ENCODE measurements around the gene CISTR. TPM values are rescaled to one million over a fixed set of nuclear protein-coding genes. Genes with fewer than 3 reads are reported as not detected.

Gene CISTR
- total RNA-seq, 4 donors from 2014 or later: not detected

- peaks cover 63% of the 10 kb centered on the region for H3K27me3 ChIP-seq
- WGBS, 2 donors (ENCODE audit: low coverage in 1 of 2): 67% methylated on average over 2 of the region's 2 CpGs; no CpG with 5 or more reads in 1 of the 2 donors
These were observed 16.2 kb downstream of the CISTR start for GRCh38 chr12:53735556-53735955.

GRCh38 chr12:53734425-53734824 lies 17.4 kb downstream of the CISTR start:
- TF ChIP-seq CTCF (IDR thresholded peaks at IDR 0.05) (no peak), EP300 (IDR thresholded peaks at IDR 0.05; ENCODE audit: low read depth) (no peak), POLR2A (IDR thresholded peaks at IDR 0.05) (no peak), POLR2AphosphoS5 (IDR thresholded peaks at IDR 0.05) (no peak)
- Histone ChIP-seq H3K36me3 (no peaks in the 10 kb centered on the region), H3K9me3 (no peaks in the 10 kb centered on the region), H3K4me1 (peaks cover 3 to 13% (median 11%) of the 10 kb centered on the region in 4 donors), H3K27me3 (peaks cover 52% of the 10 kb centered on the region), H3K4me3 (no peak overlapping the region), H3K27ac (no peak overlapping the region)
- in situ Hi-C loops (cut with MboI; ENCODE audit: low pct_ligation_motif_present in 1 of 4, low pct_unique_long_range_greater_than_20kb in 1 of 4, low sequenced_read_pairs in 3 of 4) (no loop called here), intact Hi-C loops (cut with DNase I; ENCODE audit: low total_unique reads) (no loop called here)
- DNase-seq: no peak
- WGBS, 2 donors (ENCODE audit: low coverage in 1 of 2): 83 to 88% methylated on average over 9 of the region's 9 CpGs

More at GRCh38 chr12:53735556-53735955, 16.2 kb downstream of the CISTR start:
- DNase-seq: no peak
- in situ Hi-C loops (cut with MboI; ENCODE audit: low pct_ligation_motif_present in 1 of 4, low pct_unique_long_range_greater_than_20kb in 1 of 4, low sequenced_read_pairs in 3 of 4) (no loop called here), intact Hi-C loops (cut with DNase I; ENCODE audit: low total_unique reads) (no loop called here)
- Histone ChIP-seq H3K4me1 (peaks cover 5 to 20% (median 15%) of the 10 kb centered on the region in 4 donors), H3K9me3 (no peaks in the 10 kb centered on the region), H3K27ac (no peak overlapping the region), H3K36me3 (no peaks in the 10 kb centered on the region), H3K4me3 (no peak overlapping the region)
- no peak for TF ChIP-seq POLR2A (IDR thresholded peaks at IDR 0.05)
- no peak for TF ChIP-seq POLR2AphosphoS5 (IDR thresholded peaks at IDR 0.05)
- no peak for TF ChIP-seq EP300 (IDR thresholded peaks at IDR 0.05; ENCODE audit: low read depth)

GRCh38 chr12:53733807-53734200 lies 18.0 kb downstream of the CISTR start:
- 59 to 79% methylated on average over 5 of the region's 5 CpGs for WGBS, 2 donors (ENCODE audit: low coverage in 1 of 2)
- intact Hi-C loops (cut with DNase I; ENCODE audit: low total_unique reads) (no loop called here), in situ Hi-C loops (cut with MboI; ENCODE audit: low pct_ligation_motif_present in 1 of 4, low pct_unique_long_range_greater_than_20kb in 1 of 4, low sequenced_read_pairs in 3 of 4) (no loop called here)

GRCh38 chr12:53733051-53733806 lies 18.6 kb downstream of the CISTR start:
- 92 to 100% methylated on average over 1 to 2 of the region's 2 CpGs for WGBS, 2 donors (ENCODE audit: low coverage in 1 of 2)
- H3K27me3 ChIP-seq: peaks cover 40% of the 10 kb centered on the region

More at GRCh38 chr12:53733807-53734200, 18.0 kb downstream of the CISTR start:
- peaks cover 0 to 7% (median 6%) of the 10 kb centered on the region in 4 donors for H3K4me1 ChIP-seq
- H3K36me3 ChIP-seq: no peaks in the 10 kb centered on the region
- no peak overlapping the region for H3K27ac ChIP-seq
- H3K9me3 ChIP-seq: no peaks in the 10 kb centered on the region
- DNase-seq: no peak
- H3K27me3 ChIP-seq: peaks cover 46% of the 10 kb centered on the region
- no peak for TF ChIP-seq POLR2A (IDR thresholded peaks at IDR 0.05)
- no peak for TF ChIP-seq POLR2AphosphoS5 (IDR thresholded peaks at IDR 0.05)
- no peak for TF ChIP-seq EP300 (IDR thresholded peaks at IDR 0.05; ENCODE audit: low read depth)
- TF ChIP-seq CTCF (IDR thresholded peaks at IDR 0.05): no peak
- no peak overlapping the region for H3K4me3 ChIP-seq

More at GRCh38 chr12:53733051-53733806, 18.6 kb downstream of the CISTR start:
- Histone ChIP-seq H3K27ac (no peak overlapping the region), H3K9me3 (no peaks in the 10 kb centered on the region), H3K36me3 (no peaks in the 10 kb centered on the region), H3K4me1 (peaks cover 0 to 1% (median under 1%) of the 10 kb centered on the region in 4 donors), H3K4me3 (no peak overlapping the region)
- TF ChIP-seq CTCF (IDR thresholded peaks at IDR 0.05) (no peak), EP300 (IDR thresholded peaks at IDR 0.05; ENCODE audit: low read depth) (no peak), POLR2AphosphoS5 (IDR thresholded peaks at IDR 0.05) (no peak), POLR2A (IDR thresholded peaks at IDR 0.05) (no peak)
- DNase-seq: no peak
- intact Hi-C loops (cut with DNase I; ENCODE audit: low total_unique reads): no loop called here
- in situ Hi-C loops (cut with MboI; ENCODE audit: low pct_ligation_motif_present in 1 of 4, low pct_unique_long_range_greater_than_20kb in 1 of 4, low sequenced_read_pairs in 3 of 4): no loop called here
